ENCODE measurements around the gene AUTS2.

Gene AUTS2

DNA sequence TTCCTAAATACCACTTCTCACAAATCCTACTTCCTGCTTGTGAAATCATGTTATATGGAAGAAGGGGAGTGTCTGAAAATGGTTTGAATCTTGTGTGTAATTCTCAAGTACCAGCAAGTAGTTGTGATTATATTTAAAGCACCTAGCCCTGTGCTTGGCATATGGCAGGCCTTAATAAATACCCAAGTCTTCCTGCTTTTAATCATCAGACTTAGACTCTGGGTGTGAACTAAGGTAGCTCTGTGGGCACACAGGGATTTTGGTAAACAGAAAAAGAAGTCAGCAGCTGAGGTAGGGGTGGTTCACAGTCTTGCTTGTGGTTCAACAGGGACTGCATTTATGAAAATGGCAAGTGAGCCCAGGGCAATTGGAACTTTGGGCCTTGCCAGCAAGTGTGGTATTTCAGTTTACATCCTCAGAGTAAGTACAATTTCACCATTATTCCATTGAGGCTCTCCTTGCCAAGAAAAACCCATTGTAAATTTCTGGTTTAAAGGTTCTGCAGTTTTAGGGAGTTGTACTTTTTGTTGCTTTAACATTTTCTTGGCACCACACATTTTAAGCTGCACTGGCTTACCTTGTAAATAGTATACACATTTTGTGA is 215.5 kb downstream of the AUTS2 start:
- no peak for DNase-seq (ENCODE audit: low read depth in 2 of 2, low spot score in 1 of 2)

GRCh38 chr7:69814421-69814962 is 216.2 kb downstream of the AUTS2 start:
- no peak for DNase-seq (ENCODE audit: low read depth in 2 of 2, low spot score in 1 of 2)

DNA sequence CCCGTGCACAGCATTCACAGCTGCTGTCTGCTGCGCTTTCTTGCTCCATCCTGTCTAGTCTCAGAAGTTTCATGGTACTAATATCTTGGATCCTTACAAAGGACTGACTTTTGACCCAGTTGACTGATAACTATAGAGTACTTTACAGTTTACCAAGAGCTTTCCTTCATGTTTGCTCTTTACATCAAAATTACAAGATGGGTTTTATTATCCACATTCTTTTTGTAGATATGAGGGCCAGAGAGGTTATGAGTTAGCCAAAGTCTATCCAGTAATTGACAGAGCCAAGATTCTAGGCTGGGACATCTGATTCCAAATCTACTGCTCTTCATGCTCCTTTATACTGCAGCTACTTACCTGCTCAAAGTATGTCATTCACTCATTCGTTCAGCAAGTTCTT is 218.2 kb downstream of the AUTS2 start:
- DNase-seq (ENCODE audit: low read depth in 2 of 2, low spot score in 1 of 2): no peak

- DNase-seq (ENCODE audit: low read depth in 2 of 2, low spot score in 1 of 2): no peak
These were observed 218.8 kb downstream of the AUTS2 start for GRCh38 chr7:69817121-69817520.

DNA sequence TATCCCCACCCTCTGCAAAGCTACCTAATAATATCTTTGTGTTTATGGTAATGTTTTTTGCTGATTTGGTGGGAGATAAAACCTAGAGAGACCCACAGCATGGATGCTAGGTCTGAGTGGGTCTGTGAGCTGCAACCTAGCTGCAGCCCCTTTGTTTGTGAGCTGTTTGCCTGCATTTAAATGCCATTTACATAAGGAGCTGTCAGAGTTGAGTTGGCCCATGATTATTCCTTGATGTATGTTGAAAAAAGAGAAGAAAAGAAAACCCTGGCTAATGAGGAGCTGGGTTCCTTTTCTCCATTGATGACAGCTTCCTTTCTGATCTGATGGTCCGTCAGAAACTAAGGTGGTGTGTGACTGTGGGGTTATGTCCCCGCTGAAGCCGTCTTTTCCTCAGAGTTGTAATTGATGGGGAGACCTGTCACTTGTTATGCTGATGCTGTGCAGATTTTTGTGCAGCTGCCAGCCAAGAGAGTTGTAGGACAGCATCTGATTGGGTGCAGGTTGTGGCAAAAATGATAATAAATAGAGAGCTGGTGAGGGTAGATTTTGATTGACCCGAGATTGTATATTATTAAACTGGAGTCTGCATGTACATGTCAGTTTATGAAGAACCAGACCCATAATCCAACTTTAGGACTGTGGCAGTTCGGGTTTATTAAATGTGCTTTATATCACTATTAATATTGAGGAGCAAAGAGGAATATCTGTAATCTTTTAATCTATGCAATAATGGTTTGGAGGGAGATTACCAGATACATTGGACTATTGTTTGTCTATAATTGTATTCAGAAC is 219.8 kb downstream of the AUTS2 start:
- DNase-seq (ENCODE audit: low read depth in 2 of 2, low spot score in 1 of 2): no peak

DNA sequence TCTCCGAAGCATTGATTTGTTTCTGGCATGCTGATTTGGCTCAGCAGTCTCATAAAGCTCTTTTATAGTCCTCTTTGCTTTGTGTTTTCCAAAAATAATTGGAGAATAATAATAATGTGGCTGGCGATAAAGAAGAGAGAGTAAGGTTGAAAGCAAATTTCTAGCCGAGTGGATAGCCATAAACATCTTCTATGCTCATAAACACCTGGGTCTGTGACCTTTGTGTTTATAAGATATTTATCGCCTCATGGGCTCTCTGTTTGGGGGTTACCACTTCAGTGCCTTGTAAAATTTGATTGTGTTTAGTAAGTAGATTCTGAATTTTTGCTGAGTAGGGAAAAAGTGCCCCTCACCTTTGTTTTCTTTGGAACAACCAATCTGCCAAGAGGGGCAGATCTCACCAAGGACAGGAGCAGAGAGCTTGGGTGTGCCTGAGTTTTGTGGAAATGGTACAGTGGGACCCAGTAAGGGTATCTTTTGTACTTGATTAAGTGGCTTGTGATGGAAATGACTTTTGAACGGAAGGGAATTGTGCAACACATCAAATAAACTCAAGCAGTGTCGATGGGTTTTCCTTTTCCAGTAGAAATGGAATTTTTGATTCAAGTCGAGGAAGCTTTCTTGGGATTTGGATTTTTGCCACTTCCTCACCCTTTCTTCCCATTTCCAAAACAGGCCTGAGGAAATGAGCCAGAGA is 220.5 kb downstream of the AUTS2 start:
- DNase-seq (ENCODE audit: low read depth in 2 of 2, low spot score in 1 of 2): no peak

- DNase-seq (ENCODE audit: low read depth in 2 of 2, low spot score in 1 of 2): no peak
These were observed 221.0 kb downstream of the AUTS2 start for GRCh38 chr7:69819333-69819705.

DNA sequence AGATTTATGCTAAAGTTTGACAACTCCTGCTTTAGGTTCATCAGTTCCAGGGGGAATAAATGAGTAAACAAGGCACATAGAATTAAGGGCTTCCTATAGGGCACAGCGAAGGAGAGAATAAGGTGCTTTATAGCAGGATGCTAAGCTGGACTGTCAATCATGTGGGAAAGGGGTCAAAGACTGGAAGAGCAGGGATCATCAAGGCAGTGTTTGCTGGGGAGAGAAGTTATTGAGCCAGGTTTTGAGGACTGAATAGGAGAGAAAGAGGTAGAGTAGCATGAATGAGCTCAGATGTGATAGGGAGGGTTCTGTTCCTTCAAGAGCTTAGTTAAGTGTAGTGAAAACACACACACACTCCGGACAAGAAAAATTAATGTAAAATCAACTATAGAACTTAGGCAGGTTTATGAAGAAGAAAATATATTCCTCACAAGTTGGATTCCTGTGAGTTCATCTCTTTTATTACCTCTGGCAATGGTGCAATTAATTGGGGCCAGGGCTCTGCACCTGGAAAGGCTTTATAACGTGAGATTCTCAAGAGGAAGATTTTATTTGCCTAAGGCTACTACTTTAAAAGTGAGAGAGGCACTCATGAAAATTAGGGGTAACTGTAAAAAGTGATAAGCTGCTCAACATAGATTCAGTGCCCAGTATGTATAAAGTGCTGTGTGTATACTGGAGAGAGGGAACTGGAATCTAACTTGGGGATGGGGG is 222.4 kb downstream of the AUTS2 start:
- no peak for DNase-seq (ENCODE audit: low read depth in 2 of 2, low spot score in 1 of 2)

DNA sequence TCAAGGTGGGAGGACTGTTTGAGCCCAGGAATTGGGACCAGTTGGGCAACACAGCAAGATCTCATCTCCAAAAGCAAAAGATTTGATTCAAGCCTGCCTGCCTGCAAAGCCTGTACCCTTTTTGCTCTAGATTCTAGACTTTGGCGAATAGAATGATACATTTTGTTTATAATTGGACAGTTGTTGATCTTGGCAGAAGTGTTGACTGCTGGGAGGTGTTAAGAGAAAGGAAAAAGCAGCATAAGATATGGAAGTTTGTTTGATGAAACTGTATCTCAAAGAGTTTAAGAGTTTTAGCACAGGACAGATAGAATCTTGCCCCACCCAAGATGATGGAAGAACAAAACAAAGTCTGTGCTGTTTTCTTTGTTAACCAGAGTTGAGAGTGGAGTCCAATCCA is 224.1 kb downstream of the AUTS2 start:
- no peak for DNase-seq (ENCODE audit: low read depth in 2 of 2, low spot score in 1 of 2)

DNA sequence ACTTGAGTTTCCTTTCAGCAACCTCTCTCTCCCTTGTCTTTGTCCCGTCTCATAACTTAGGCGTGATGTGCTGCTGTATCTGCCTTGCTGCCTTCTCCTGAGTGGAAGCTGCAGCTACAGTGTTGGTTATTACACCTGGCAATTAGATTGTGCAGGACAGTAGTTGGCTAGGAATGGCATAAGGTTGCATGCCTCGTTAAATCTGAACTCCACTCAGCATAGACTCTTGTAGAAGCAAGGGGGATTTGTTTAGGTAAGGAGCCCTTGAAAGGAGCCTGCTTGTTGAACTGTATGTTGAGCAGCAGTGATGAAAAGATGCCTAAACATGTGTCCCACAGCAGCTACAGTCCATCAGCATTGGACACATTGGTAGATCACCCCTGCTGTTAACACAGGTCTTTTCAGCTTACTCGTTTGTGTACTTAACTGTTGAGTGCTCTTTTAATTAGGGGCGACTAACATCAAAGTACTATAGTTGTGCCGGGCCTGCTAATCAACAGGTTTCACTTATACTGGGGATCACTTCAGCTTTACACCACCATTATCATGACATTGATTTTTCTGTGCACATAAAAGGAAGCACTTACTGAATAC is 225.0 kb downstream of the AUTS2 start:
- no peak for DNase-seq (ENCODE audit: low read depth in 2 of 2, low spot score in 1 of 2)

DNA sequence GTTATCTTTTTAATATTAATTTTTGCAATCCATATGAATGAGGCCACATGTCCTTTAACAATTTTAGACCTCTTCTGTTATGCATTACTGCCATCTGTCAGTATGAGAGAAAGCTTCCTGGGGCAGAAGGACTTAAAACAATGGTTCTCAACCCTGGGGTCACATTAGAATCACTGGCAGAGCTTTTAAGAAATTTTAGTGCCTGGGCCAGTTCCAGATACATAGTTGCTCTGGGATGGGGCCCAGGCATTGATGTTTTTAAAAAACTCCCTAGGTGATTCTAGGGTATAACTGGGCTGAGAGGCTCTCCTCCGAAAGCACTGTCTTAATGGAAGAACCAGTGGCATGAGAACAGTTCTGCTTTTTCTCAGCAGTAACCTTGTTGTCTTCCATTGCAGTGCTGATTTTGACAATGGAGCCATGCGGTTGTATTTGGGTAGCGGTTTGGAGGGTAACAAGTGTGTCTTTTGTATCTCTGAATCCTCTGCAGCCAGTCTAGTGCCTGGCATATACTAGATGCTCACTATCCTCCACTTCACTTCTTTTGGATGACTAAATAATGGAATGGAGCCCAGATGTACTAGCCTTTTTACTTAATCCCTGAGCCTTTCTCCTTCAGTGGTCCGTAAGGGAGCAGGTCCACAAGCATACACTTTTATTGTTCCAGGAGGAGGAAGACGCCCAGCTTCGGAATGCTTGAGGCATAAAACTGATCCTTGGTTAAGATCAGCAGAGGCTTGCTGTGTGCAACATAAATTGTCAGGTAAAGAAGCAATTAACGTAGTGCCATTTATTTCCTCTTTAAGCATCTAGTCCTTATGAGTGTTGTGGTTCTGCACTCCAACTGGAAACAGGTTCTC is 227.1 kb downstream of the AUTS2 start:
- DNase-seq (ENCODE audit: low read depth in 2 of 2, low spot score in 1 of 2): no peak

- DNase-seq (ENCODE audit: low read depth in 2 of 2, low spot score in 1 of 2): no peak
These were observed 228.0 kb downstream of the AUTS2 start for GRCh38 chr7:69826283-69826682.

GRCh38 chr7:69827140-69827539 is 228.9 kb downstream of the AUTS2 start:
- no peak for DNase-seq (ENCODE audit: low read depth in 2 of 2, low spot score in 1 of 2)

- DNase-seq (ENCODE audit: low read depth in 2 of 2, low spot score in 1 of 2): no peak
These were observed 229.3 kb downstream of the AUTS2 start for GRCh38 chr7:69827558-69827957.

GRCh38 chr7:69832356-69832755 is 234.1 kb downstream of the AUTS2 start:
- no peak for DNase-seq (ENCODE audit: low read depth in 2 of 2, low spot score in 1 of 2)

DNA sequence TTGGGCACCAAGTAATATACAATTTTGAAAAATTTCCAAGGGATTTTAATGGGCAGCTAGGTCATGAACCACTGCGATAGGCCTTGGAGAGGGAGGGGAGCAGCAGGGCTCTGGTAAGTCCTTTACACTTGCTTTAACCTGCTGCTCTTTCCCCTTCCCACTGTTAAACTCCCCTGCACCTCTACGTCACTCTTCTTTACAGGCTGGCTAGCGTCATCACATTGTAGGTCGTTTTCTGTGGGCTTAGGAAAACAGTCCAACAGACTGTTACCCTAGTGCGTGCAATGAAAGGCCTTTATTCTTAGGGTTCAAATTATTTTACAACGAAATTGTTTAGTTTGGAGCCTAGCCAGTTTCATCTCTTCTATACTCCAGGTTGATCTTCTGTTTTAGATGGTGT is 235.7 kb downstream of the AUTS2 start:
- no peak for DNase-seq (ENCODE audit: low read depth in 2 of 2, low spot score in 1 of 2)

GRCh38 chr7:69836702-69837101 is 238.4 kb downstream of the AUTS2 start:
- no peak for DNase-seq (ENCODE audit: low read depth in 2 of 2, low spot score in 1 of 2)

DNA sequence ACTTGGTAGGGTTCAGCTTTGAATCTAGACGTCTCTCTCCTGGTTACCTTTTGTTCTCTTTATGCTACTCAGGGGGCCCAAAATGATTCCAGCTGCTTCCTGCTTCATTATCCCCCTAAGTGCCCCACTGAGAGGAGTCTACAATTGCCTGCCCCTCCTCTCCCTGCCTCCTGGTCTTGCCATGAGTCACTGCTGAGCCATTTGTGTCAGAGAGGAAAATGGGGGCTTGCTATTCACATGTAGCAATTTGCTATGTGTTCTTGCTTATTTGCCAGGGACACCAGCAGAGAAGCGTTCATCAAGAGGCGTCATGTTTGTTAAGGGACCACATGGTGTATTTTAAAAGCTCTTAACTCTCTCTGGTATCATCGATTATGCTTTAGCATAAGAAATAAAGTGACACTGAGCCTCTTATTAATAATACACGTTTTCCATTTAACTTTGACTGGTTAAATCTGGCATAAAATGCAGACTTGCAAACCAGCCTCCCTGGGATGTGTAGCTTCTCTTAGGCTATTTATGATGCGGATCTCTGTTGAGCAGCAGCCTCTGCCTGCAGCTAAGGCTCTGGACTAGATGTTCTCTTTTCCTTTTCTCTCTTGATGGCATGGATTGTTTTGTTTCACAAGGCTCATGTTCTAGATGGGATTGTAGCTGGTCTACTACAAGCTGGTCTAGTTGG is 239.3 kb downstream of the AUTS2 start:
- no peak for DNase-seq (ENCODE audit: low read depth in 2 of 2, low spot score in 1 of 2)

GRCh38 chr7:69839782-69840181 is 241.5 kb downstream of the AUTS2 start:
- DNase-seq (ENCODE audit: low read depth in 2 of 2, low spot score in 1 of 2): no peak

DNA sequence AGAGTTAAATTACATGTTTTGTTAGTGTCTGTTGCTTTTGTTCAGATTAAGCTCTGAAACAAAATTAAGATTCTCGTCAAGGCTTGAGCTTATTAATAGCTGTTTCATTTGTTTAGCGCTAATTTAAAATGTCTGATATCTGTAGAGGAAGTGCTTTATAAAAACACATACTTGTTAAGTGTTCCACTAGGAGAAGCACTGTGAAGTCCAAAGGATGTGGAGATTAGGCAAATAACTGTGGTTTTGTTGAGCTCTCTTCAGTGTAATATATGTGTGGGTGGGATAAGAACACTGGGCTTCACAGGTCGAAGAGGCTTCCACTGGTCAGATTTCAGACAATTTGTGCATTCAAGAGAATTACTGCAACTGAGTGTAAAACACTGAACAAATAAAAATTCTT is 242.0 kb downstream of the AUTS2 start:
- DNase-seq (ENCODE audit: low read depth in 2 of 2, low spot score in 1 of 2): no peak

Measured in stimulated activated CD8-positive, alpha-beta memory T cell treated with anti-CD3 and anti-CD28 coated beads, Interleukin-4, amount 100 ng/mL, for 1 hour (primary cell).